Skeletal muscle satellite cell (primary cell): Measurements from ENCODE around the gene PFDN1.

Source experiments
- H3K27me3 ChIP-seq: 2 replicates; pipeline ENCODE4 v1.7.0; 2013; ENCODE audit warnings: low read length; ENCODE audit not compliant: control insufficient read depth, insufficient read depth
- H3K36me3 ChIP-seq: 2 replicates; pipeline ENCODE4 v1.7.0; 2013; ENCODE audit warnings: mild to moderate bottlenecking, control low read depth, low read length; ENCODE audit not compliant: insufficient read depth
- H3K4me1 ChIP-seq: 2 replicates; pipeline ENCODE4 v1.7.0; 2013; ENCODE audit warnings: low read length; ENCODE audit not compliant: control insufficient read depth, insufficient read depth
- H3K4me2 ChIP-seq: 2 replicates; pipeline ENCODE4 v1.7.0; 2013; ENCODE audit warnings: mild to moderate bottlenecking, low read length
- H3K4me3 ChIP-seq: 2 replicates; pipeline ENCODE4 v1.7.0; 2013; ENCODE audit warnings: low read length
- H3K9ac ChIP-seq: 2 replicates; pipeline ENCODE4 v1.7.0; 2013; ENCODE audit warnings: mild to moderate bottlenecking, low read depth, low read length, moderate library complexity
- H3K9me3 ChIP-seq: replicated peaks from 2 replicates; pipeline ENCODE4 v1.7.0; 2013; ENCODE audit warnings: mild to moderate bottlenecking, control low read depth, low read length

The PFDN1 gene

GRCh38 chr5:140255460-140256157, 47.3 kb downstream of the PFDN1 start:
- no peaks in the 10 kb centered on the region for H3K27me3 ChIP-seq
- H3K9ac ChIP-seq = no peak overlapping the region
- no peaks in the 10 kb centered on the region for H3K9me3 ChIP-seq
- peaks cover 45% of the 10 kb centered on the region for H3K4me1 ChIP-seq
- no peak overlapping the region for H3K4me2 ChIP-seq
- H3K4me3 ChIP-seq = no peak overlapping the region
- no peaks in the 10 kb centered on the region for H3K36me3 ChIP-seq

- Histone ChIP-seq H3K4me1 (peaks cover 45% of the 10 kb centered on the region), H3K27me3 (no peaks in the 10 kb centered on the region), H3K36me3 (no peaks in the 10 kb centered on the region), H3K4me2 (peak overlapping the region; percentile 3), H3K9me3 (no peaks in the 10 kb centered on the region), H3K4me3 (no peak overlapping the region), H3K9ac (peak overlapping the region; percentile 8)
These were observed 48.9 kb downstream of the PFDN1 start for GRCh38 chr5:140253985-140254384.

- peak overlapping the region; percentile 64 for H3K4me2 ChIP-seq
- no peaks in the 10 kb centered on the region for H3K27me3 ChIP-seq
- no peak overlapping the region for H3K4me3 ChIP-seq
- H3K4me1 ChIP-seq = peaks cover 37% of the 10 kb centered on the region
- no peaks in the 10 kb centered on the region for H3K9me3 ChIP-seq
- H3K36me3 ChIP-seq = no peaks in the 10 kb centered on the region
- H3K9ac ChIP-seq = peak overlapping the region; percentile 65
These were observed 50.3 kb downstream of the PFDN1 start for GRCh38 chr5:140252470-140253126.

GRCh38 chr5:140251527-140251973, 51.4 kb downstream of the PFDN1 start:
- Histone ChIP-seq H3K9ac (peak overlapping the region; percentile 69), H3K36me3 (no peaks in the 10 kb centered on the region), H3K4me2 (peak overlapping the region; percentile 64), H3K4me3 (no peak overlapping the region), H3K4me1 (peaks cover 41% of the 10 kb centered on the region), H3K27me3 (no peaks in the 10 kb centered on the region), H3K9me3 (no peaks in the 10 kb centered on the region)

GRCh38 chr5:140250386-140250785, 52.5 kb downstream of the PFDN1 start:
- H3K4me1 ChIP-seq = peaks cover 52% of the 10 kb centered on the region
- no peaks in the 10 kb centered on the region for H3K27me3 ChIP-seq
- no peaks in the 10 kb centered on the region for H3K9me3 ChIP-seq
- no peak overlapping the region for H3K9ac ChIP-seq
- no peak overlapping the region for H3K4me3 ChIP-seq
- H3K4me2 ChIP-seq = no peak overlapping the region
- H3K36me3 ChIP-seq = peaks cover 2% of the 10 kb centered on the region

GRCh38 chr5:140249536-140249935, 53.4 kb downstream of the PFDN1 start:
- Histone ChIP-seq H3K4me1 (peaks cover 60% of the 10 kb centered on the region), H3K4me2 (no peak overlapping the region), H3K27me3 (no peaks in the 10 kb centered on the region), H3K36me3 (peaks cover 10% of the 10 kb centered on the region), H3K4me3 (no peak overlapping the region), H3K9me3 (no peaks in the 10 kb centered on the region), H3K9ac (no peak overlapping the region)

GRCh38 chr5:140248414-140248813, 54.5 kb downstream of the PFDN1 start:
- Histone ChIP-seq H3K36me3 (peaks cover 15% of the 10 kb centered on the region), H3K9me3 (no peaks in the 10 kb centered on the region), H3K27me3 (no peaks in the 10 kb centered on the region), H3K9ac (no peak overlapping the region), H3K4me3 (no peak overlapping the region), H3K4me2 (no peak overlapping the region), H3K4me1 (peaks cover 50% of the 10 kb centered on the region)

GRCh38 chr5:140246378-140247122, 56.4 kb downstream of the PFDN1 start:
- no peaks in the 10 kb centered on the region for H3K9me3 ChIP-seq
- peaks cover 40% of the 10 kb centered on the region for H3K4me1 ChIP-seq
- peak overlapping the region; percentile 36 for H3K9ac ChIP-seq
- H3K27me3 ChIP-seq = no peaks in the 10 kb centered on the region
- no peak overlapping the region for H3K4me3 ChIP-seq
- H3K36me3 ChIP-seq = peaks cover 15% of the 10 kb centered on the region
- peak overlapping the region; percentile 34 for H3K4me2 ChIP-seq

GRCh38 chr5:140245926-140246325, 57.0 kb downstream of the PFDN1 start:
- Histone ChIP-seq H3K4me1 (peaks cover 40% of the 10 kb centered on the region), H3K27me3 (no peaks in the 10 kb centered on the region), H3K9ac (peak overlapping the region; percentile 36), H3K4me2 (peak overlapping the region; percentile 34), H3K4me3 (no peak overlapping the region), H3K9me3 (no peaks in the 10 kb centered on the region), H3K36me3 (peaks cover 15% of the 10 kb centered on the region)

- Histone ChIP-seq H3K4me1 (peaks cover 41% of the 10 kb centered on the region), H3K4me3 (no peak overlapping the region), H3K4me2 (no peak overlapping the region), H3K27me3 (no peaks in the 10 kb centered on the region), H3K9me3 (no peaks in the 10 kb centered on the region), H3K36me3 (peaks cover 15% of the 10 kb centered on the region), H3K9ac (no peak overlapping the region)
These were observed 57.6 kb downstream of the PFDN1 start for GRCh38 chr5:140245341-140245740.

GRCh38 chr5:140244525-140245025, 58.3 kb downstream of the PFDN1 start:
- Histone ChIP-seq H3K9ac (peak overlapping the region; percentile 32), H3K4me2 (peak overlapping the region; percentile 22), H3K36me3 (peaks cover 15% of the 10 kb centered on the region), H3K4me1 (peaks cover 41% of the 10 kb centered on the region), H3K27me3 (no peaks in the 10 kb centered on the region), H3K9me3 (no peaks in the 10 kb centered on the region), H3K4me3 (no peak overlapping the region)
